Urinary bladder (tissue), 4 donors: ENCODE data around the gene KIF18A. TPM values are rescaled to one million over a fixed set of nuclear protein-coding genes. Genes with fewer than 3 reads are reported as not detected.
"Not testable (repeated sequence)": the region's sequence is repeated elsewhere in the genome, so short reads cannot be mapped to it uniquely, and the experiment has no call there.

Experiments
- DNase-seq: peaks from one replicate; pipeline ENCODE4 v3.0.0-alpha.2; 2015; ENCODE audit errors: extremely low spot score
- H3K27ac ChIP-seq: one replicate; pipeline ENCODE4 v1.5.1; 2013; ENCODE audit warnings: low read depth, mild to moderate bottlenecking, moderate library complexity
- H3K36me3 ChIP-seq: one replicate; pipeline ENCODE4 v1.6.1; 2013; ENCODE audit warnings: mild to moderate bottlenecking, moderate library complexity; ENCODE audit not compliant: insufficient read depth
- H3K4me1 ChIP-seq: one replicate; pipeline ENCODE4 v1.6.1; 2013; ENCODE audit warnings: mild to moderate bottlenecking, moderate library complexity; ENCODE audit not compliant: insufficient read depth
- H3K4me3 ChIP-seq: one replicate; pipeline ENCODE4 v1.5.1; 2013; ENCODE audit warnings: low read depth, low read length
- WGBS: extraction: QIAGEN DNeasy Blood & Tissue Kit; methylation state at CpG from one replicate; pipeline ENCODE4 v1.1.7; 2013; 5-methylcytosine and 5-hydroxymethylcytosine counted together
- polyA plus RNA-seq: library from polyadenylated mRNA; stranded (reverse); fragments of 200-250 nt; gene quantifications from one replicate; pipeline ENCODE4 v1.2.3, GENCODE V29; 2013
- total RNA-seq: library from RNA; depleted of rRNA; stranded (reverse); fragments of >200 nt; gene quantifications from one replicate; pipeline ENCODE4 v1.2.3, GENCODE V29; 2014
- donor health status: healthy with polysubstance abuse.
- donor health status: healthy.

KIF18A gene
- 17.8 TPM for total RNA-seq
- 0.28 TPM for polyA plus RNA-seq

DNA sequence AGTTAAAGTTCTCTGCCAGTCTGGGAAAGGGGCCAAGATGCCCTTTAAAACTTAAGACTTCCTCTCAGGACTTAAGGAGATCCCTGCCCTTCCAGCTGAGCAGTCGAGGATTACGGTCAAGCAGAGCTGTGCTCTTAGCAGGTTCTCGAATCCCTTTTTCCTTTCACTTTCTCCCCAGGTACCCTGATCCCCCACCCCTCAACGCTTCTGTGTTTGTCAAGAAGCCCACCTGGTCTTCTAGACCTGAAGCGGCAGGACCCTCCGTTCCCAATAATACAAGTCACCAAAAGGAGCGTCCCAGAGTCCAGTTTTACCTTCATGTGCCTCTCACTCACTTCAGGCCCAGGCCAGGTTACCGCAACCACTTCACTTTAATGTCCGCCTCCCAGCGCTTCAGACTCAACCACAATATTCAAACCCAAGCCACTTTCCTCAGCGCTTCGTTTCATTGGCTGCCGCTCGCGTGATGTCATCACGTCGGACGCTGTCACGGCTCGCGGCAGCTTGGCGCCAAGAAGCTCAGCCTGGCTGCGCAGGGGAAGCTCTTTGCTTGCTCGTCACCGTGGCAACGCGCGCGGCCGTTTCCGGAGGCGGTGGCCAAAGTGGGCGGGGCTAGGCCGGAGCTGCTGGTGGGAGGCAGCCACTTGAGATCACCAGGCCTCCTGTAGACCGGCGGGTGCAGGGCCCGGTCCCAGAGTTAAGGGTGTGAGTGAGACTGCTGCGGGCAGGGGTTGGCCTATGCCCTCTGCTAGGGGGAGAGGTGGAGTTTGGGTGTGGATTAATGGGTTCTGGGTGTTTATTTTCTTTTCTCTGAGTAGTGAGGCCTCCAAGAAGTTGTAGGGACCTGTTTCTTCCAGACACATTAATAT, at the start of gene KIF18A, which contains the start of gene METTL15:
Gene KIF18A (minus strand): TSS at position 407 of the 869 bp plus-strand sequence. CDS start 10,209 bp downstream, outside the sequence.
Gene METTL15 (plus strand): TSS at position 639 of the 869 bp plus-strand sequence. CDS start 4,947 bp downstream, outside the sequence.
- H3K4me3 ChIP-seq, result peak within 1 kb of the TSS; percentile 41
- WGBS, result 0% methylated on average over 38 of the region's 38 CpGs
- peak; percentile 94 for DNase-seq
- H3K36me3 ChIP-seq, result no peaks in the 10 kb centered on the region
- no peaks in the 10 kb centered on the region for H3K4me1 ChIP-seq
- peak within 1 kb of the TSS; percentile 66 for H3K27ac ChIP-seq

DNA sequence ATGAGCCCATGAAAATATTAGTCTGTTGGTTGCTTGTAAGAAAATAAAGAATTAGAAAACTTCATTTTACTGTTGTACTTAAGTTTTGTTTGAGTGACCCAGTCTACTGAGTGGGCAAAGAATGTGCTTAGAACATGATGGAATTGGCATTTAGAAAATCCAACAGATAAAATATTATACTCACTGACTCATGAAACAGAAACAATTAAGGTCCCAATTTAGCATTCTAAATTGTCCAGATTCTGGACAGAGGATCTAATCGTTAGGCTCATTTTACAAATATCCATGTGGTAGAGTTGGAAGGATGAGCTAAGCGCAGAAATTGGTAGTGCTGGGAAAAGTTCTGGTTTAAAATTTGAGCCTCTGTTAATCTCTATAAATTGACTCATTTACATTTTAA, 45.6 kb upstream of the KIF18A start:
- Histone ChIP-seq H3K4me1 (no peaks in the 10 kb centered on the region), H3K36me3 (no peaks in the 10 kb centered on the region), H3K27ac (no peak overlapping the region), H3K4me3 (no peak overlapping the region)
- 96% methylated on average over 2 of the region's 2 CpGs for whole genome bisulfite sequencing
- no peak for DNase-seq

GRCh38 chr11:28152743-28153142, 44.8 kb upstream of the KIF18A start:
- no peak for DNase-seq
- H3K27ac ChIP-seq, result no peak overlapping the region
- no peaks in the 10 kb centered on the region for H3K36me3 ChIP-seq
- 96% methylated on average over 2 of the region's 2 CpGs for WGBS
- H3K4me1 ChIP-seq, result no peaks in the 10 kb centered on the region
- H3K4me3 ChIP-seq, result no peak overlapping the region

- 62% methylated on average over 2 of the region's 2 CpGs for WGBS
- no peak for DNase-seq
- Histone ChIP-seq H3K27ac (no peak overlapping the region), H3K4me3 (no peak overlapping the region), H3K4me1 (no peaks in the 10 kb centered on the region), H3K36me3 (no peaks in the 10 kb centered on the region)
Measured at GRCh38 chr11:28146123-28146751, 38.3 kb upstream of the KIF18A start.

- no peaks in the 10 kb centered on the region for H3K36me3 ChIP-seq
- no peak overlapping the region for H3K27ac ChIP-seq
- 98% methylated on average over 2 of the region's 2 CpGs for WGBS
- H3K4me3 ChIP-seq, result no peak overlapping the region
- no peak for DNase-seq
- no peaks in the 10 kb centered on the region for H3K4me1 ChIP-seq
Measured at GRCh38 chr11:28144808-28145207, 36.9 kb upstream of the KIF18A start.

DNA sequence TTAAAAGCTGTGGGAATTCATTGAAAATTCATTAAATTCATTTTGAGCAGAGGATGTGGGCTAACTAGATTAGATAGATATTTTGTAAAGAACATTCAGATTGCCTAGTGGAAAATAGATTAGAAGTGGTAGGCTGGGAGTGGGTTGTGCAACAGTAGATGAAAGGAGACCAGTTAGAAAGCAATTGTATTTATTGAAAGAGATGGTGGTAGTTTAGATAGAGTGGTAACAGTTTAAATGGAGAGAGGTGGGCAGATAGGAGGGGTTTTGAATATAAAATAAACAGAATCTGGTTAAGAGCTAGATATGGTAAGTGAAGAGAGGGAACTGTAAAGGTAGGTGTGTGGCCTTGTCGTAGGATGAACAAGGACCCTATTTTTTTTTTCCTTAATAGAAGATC, 34.8 kb upstream of the KIF18A start:
- H3K4me1 ChIP-seq, result no peaks in the 10 kb centered on the region
- DNase-seq, result no peak
- H3K4me3 ChIP-seq, result no peak overlapping the region
- WGBS, result 97% methylated on average over 1 of the region's 1 CpG
- H3K36me3 ChIP-seq, result no peaks in the 10 kb centered on the region
- H3K27ac ChIP-seq, result no peak overlapping the region

GRCh38 chr11:28140689-28141455, 32.9 kb upstream of the KIF18A start:
- no peak overlapping the region for H3K4me3 ChIP-seq
- 96% methylated on average over 9 of the region's 9 CpGs for WGBS
- no peaks in the 10 kb centered on the region for H3K36me3 ChIP-seq
- no peaks in the 10 kb centered on the region for H3K4me1 ChIP-seq
- no peak for DNase-seq
- no peak overlapping the region for H3K27ac ChIP-seq

- no peaks in the 10 kb centered on the region for H3K36me3 ChIP-seq
- no peak for DNase-seq
- WGBS, result 98% methylated on average over 5 of the region's 5 CpGs
- no peak overlapping the region for H3K27ac ChIP-seq
- H3K4me3 ChIP-seq, result no peak overlapping the region
- no peaks in the 10 kb centered on the region for H3K4me1 ChIP-seq
Measured at GRCh38 chr11:28139841-28140415, 32.0 kb upstream of the KIF18A start.

DNA sequence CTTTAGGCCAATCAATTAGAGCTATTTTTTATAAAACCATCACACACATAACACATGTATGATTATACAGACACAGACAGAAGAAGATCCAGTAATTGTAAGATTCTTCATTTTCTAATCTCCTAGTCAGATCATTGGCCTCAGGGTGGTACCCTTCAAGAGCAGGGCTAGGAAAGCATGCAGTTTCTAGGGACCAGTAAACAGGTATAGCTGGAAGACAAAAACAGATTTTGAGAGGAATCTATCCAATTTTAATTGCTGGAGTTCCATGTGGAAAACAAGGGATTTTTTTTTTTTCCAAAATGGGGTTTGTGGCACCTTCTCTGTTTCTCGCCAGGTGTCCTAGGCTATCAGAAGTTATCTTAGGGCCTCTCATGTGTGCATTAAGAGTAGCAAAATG, 29.9 kb upstream of the KIF18A start:
- Histone ChIP-seq H3K4me3 (no peak overlapping the region), H3K27ac (no peak overlapping the region), H3K4me1 (no peaks in the 10 kb centered on the region), H3K36me3 (no peaks in the 10 kb centered on the region)
- WGBS, result 100% methylated on average over 1 of the region's 1 CpG
- no peak for DNase-seq

DNA sequence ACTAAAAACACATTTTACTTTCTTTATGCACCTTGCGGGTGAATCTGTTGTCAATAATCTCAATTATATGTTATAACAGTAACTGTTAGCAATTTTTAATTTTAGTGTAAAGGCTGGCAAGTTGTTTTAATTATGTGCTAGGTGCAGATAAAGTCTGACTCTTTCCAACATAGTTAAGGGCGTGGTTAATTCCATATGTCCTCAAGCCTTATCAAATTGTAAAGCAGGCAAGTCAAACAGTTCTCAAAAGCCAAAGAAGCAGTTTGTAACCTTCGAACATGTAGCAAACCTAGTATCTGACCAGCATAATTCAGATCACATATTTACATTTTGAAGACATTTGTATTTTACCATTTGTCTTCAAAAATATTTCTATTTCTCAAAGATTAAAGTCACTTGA, 29.4 kb upstream of the KIF18A start:
- H3K4me3 ChIP-seq, result no peak overlapping the region
- WGBS, result 97% methylated on average over 3 of the region's 3 CpGs

DNA sequence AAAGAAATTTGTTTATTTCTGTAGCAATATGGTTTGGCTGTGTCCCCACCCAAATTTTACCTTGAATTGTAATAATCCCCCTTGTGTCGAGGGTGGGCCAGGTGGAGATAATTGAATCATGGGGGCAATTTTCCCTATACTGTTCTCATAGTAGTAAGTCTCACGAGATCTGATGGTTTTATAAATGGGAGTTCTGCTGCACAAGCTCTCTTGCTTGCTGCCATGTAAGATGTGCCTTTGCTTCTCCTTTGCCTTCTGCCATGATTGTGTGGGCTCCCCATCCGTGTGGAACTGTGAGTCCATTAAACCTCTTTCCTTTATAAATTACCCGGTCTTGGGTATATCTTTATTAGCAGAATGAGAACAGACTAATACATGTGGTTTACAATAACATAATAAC, 28.2 kb upstream of the KIF18A start:
- not testable (repeated sequence) for H3K27ac ChIP-seq, H3K4me3 ChIP-seq, H3K4me1 ChIP-seq, DNase-seq, H3K36me3 ChIP-seq
- 98% methylated on average over 4 of the region's 4 CpGs for WGBS

More for the DNA sequence above, 29.4 kb upstream of the KIF18A start:
- no peak for DNase-seq
- no peaks in the 10 kb centered on the region for H3K36me3 ChIP-seq
- H3K27ac ChIP-seq, result no peak overlapping the region
- no peaks in the 10 kb centered on the region for H3K4me1 ChIP-seq

GRCh38 chr11:28133146-28133545, 25.2 kb upstream of the KIF18A start:
- WGBS, result 96% methylated on average over 3 of the region's 3 CpGs
- H3K4me3 ChIP-seq, result no peak overlapping the region
- DNase-seq, result no peak
- no peak overlapping the region for H3K27ac ChIP-seq
- no peaks in the 10 kb centered on the region for H3K36me3 ChIP-seq
- H3K4me1 ChIP-seq, result no peaks in the 10 kb centered on the region

DNA sequence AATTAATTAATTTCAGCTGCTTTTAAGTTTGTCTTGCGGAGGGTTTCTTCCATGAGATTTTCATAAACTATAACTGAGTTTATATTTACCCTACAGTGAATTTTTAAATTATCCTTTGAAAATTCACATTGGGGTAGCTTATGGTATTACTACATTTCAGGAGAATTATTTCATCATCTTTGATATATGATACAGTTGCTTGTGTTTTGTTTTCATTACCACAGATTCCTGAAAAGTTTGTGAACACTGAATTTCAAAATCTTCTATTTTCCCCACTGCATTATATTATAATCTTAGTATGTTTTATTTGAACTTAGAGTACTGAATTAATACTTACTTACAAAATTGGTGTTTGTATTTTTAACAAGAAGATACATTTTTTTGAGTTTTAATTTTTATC, 24.6 kb upstream of the KIF18A start:
- no peaks in the 10 kb centered on the region for H3K4me1 ChIP-seq
- H3K27ac ChIP-seq, result no peak overlapping the region
- DNase-seq, result no peak
- H3K4me3 ChIP-seq, result no peak overlapping the region
- WGBS, result 45% methylated on average over 1 of the region's 1 CpG
- H3K36me3 ChIP-seq, result no peaks in the 10 kb centered on the region
